Measurements from ENCODE around the gene AGBL1.

The AGBL1 gene

DNA sequence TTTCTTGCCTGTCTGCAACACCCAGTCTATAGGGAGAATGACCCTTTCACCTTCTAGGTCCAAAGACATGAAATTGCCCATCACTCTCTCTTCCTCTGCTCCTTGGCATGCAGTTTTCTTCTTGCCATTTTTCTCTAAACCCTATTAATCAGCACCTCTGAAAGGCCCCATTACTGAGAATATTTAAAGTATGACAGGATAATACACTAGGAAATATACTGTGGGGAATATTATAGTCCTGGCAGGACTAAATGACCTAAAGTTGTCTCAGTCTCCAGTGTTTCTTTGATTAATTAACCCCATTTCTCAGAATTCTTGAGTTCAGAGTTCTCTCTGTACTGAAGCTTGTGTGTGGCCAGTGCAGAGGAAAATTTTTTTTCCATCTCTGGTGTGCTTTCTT, 730.7 kb downstream of the AGBL1 start:
- H3K4me2 ChIP-seq, result no peak overlapping the region
- no peaks in the 10 kb centered on the region for H4K20me1 ChIP-seq (ENCODE audit: insufficient read depth)
- H3K36me3 ChIP-seq (ENCODE audit: insufficient read depth), result no peaks in the 10 kb centered on the region
- H3K4me1 ChIP-seq (ENCODE audit: low read depth, poor library complexity, severe bottlenecking), result no peaks in the 10 kb centered on the region
- H3K79me2 ChIP-seq (ENCODE audit: insufficient read depth, low read depth), result no peaks in the 10 kb centered on the region
- no peak overlapping the region for H3K9ac ChIP-seq
- H3K27ac ChIP-seq, result no peak overlapping the region
- H3K27me3 ChIP-seq (ENCODE audit: insufficient read depth, low read depth), result no peaks in the 10 kb centered on the region
- no peak overlapping the region for H2AFZ ChIP-seq (ENCODE audit: low read depth)
- TF ChIP-seq, protein P1, sequence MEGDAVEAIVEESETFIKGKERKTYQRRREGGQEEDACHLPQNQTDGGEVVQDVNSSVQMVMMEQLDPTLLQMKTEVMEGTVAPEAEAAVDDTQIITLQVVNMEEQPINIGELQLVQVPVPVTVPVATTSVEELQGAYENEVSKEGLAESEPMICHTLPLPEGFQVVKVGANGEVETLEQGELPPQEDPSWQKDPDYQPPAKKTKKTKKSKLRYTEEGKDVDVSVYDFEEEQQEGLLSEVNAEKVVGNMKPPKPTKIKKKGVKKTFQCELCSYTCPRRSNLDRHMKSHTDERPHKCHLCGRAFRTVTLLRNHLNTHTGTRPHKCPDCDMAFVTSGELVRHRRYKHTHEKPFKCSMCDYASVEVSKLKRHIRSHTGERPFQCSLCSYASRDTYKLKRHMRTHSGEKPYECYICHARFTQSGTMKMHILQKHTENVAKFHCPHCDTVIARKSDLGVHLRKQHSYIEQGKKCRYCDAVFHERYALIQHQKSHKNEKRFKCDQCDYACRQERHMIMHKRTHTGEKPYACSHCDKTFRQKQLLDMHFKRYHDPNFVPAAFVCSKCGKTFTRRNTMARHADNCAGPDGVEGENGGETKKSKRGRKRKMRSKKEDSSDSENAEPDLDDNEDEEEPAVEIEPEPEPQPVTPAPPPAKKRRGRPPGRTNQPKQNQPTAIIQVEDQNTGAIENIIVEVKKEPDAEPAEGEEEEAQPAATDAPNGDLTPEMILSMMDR (conservative IDR thresholded peaks at IDR 0.05; ENCODE audit: low read depth, low read length), result no peak
- H3K4me3 ChIP-seq (IDR thresholded peaks at IDR 0.05; ENCODE audit: insufficient read depth, low read depth, low read length), result no peak overlapping the region

DNA sequence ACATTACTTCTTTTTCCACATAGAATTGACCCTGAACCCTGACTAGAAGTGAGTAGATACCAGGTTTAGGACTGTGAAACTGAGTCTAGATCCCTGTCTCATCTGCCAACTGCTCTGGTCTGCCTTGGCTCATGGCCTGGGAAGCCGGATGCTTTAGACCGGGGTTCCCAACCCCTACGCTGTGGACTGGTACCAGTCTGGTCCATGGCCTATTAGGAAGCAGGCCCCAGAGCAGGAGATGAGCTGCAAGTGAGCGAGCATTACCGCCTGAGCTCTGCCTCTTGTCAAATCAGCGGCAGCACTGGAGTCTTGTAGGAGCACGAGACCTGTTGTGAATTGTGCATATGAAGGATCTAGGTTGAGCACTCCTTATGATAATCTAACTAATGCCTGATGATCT, 734.2 kb downstream of the AGBL1 start:
- H3K79me2 ChIP-seq (ENCODE audit: insufficient read depth, low read depth), result no peaks in the 10 kb centered on the region
- TF ChIP-seq, protein P1 (conservative IDR thresholded peaks at IDR 0.05; ENCODE audit: low read depth, low read length), result no peak
- no peak overlapping the region for H3K4me3 ChIP-seq (IDR thresholded peaks at IDR 0.05; ENCODE audit: insufficient read depth, low read depth, low read length)
- no peak overlapping the region for H3K9ac ChIP-seq
- H3K27me3 ChIP-seq (ENCODE audit: insufficient read depth, low read depth), result no peaks in the 10 kb centered on the region
- H4K20me1 ChIP-seq (ENCODE audit: insufficient read depth), result no peaks in the 10 kb centered on the region
- H3K4me1 ChIP-seq (ENCODE audit: low read depth, poor library complexity, severe bottlenecking), result no peaks in the 10 kb centered on the region
- no peak overlapping the region for H3K27ac ChIP-seq
- H2AFZ ChIP-seq (ENCODE audit: low read depth), result no peak overlapping the region
- no peaks in the 10 kb centered on the region for H3K36me3 ChIP-seq (ENCODE audit: insufficient read depth)
- no peak overlapping the region for H3K4me2 ChIP-seq

DNA sequence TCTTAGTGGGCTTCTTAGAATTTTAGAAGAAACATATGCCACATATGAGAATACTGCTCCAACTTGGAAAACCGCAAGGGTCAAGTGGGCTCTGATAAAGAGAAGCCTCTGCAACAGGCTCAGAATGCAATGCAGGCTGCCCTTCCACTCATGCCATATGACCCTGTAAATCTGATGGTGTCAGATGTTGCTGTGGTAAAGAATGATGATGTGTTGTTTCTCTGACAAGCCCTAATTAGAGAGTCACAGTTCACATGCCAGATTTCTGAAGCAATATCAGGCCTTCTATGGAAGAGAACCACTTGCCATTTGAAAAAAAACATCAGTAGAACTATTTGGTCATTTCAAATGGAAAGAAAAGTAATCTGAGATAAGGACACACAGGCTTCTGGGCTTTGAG, 749.6 kb downstream of the AGBL1 start:
- H3K4me1 ChIP-seq (ENCODE audit: low read depth, poor library complexity, severe bottlenecking), result no peaks in the 10 kb centered on the region
- H3K4me2 ChIP-seq, result no peak overlapping the region
- H2AFZ ChIP-seq (ENCODE audit: low read depth), result no peak overlapping the region
- H3K36me3 ChIP-seq (ENCODE audit: insufficient read depth), result no peaks in the 10 kb centered on the region
- TF ChIP-seq, protein P1 (conservative IDR thresholded peaks at IDR 0.05; ENCODE audit: low read depth, low read length), result no peak
- no peaks in the 10 kb centered on the region for H3K27me3 ChIP-seq (ENCODE audit: insufficient read depth, low read depth)
- no peaks in the 10 kb centered on the region for H4K20me1 ChIP-seq (ENCODE audit: insufficient read depth)
- H3K9ac ChIP-seq, result no peak overlapping the region
- H3K4me3 ChIP-seq (IDR thresholded peaks at IDR 0.05; ENCODE audit: insufficient read depth, low read depth, low read length), result no peak overlapping the region
- no peak overlapping the region for H3K27ac ChIP-seq
- no peaks in the 10 kb centered on the region for H3K79me2 ChIP-seq (ENCODE audit: insufficient read depth, low read depth)

DNA sequence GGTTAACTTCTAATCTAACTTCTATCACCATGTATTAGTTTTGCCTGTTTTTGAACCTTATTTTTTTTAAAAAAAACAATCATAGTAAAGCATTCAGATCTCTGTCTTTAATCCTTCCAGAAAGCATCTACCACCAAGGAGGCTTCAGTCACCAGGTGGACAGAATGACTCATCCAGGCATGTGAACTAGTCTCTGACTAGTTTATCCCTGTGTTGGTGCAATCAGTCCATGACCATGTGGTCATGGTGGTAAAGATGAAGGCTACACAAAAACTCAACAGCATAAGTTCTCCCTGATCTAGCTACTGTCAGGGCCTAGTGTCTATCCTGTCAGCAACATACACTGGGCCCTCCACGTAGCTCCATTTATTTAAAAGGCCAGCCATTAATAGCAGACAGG, 750.6 kb downstream of the AGBL1 start:
- Histone ChIP-seq H3K9ac (no peak overlapping the region), H2AFZ (ENCODE audit: low read depth) (no peak overlapping the region), H3K4me3 (IDR thresholded peaks at IDR 0.05; ENCODE audit: insufficient read depth, low read depth, low read length) (no peak overlapping the region), H3K36me3 (ENCODE audit: insufficient read depth) (no peaks in the 10 kb centered on the region), H3K27ac (no peak overlapping the region), H3K4me1 (ENCODE audit: low read depth, poor library complexity, severe bottlenecking) (no peaks in the 10 kb centered on the region), H4K20me1 (ENCODE audit: insufficient read depth) (no peaks in the 10 kb centered on the region), H3K4me2 (no peak overlapping the region), H3K27me3 (ENCODE audit: insufficient read depth, low read depth) (no peaks in the 10 kb centered on the region), H3K79me2 (ENCODE audit: insufficient read depth, low read depth) (no peaks in the 10 kb centered on the region)
- TF ChIP-seq, protein P1 (conservative IDR thresholded peaks at IDR 0.05; ENCODE audit: low read depth, low read length), result no peak

DNA sequence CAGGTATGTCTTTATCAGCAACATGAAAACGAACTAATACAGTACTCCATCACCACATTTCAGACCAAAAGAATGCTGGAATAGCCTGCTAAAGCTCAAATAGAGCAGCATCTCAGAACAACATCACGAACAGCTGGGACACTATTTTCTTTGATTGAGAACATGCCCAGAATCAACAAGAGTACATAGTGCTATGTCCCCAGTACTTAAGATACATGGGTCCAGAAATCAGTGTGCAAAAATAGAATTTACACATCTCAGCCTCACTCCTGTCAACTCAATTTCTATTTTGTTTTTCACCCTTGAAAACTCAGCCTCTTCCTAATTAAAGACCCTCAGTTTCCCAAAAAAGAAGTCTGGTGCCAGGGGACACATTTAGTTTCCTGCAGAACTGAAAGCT, 753.9 kb downstream of the AGBL1 start:
- Histone ChIP-seq H2AFZ (ENCODE audit: low read depth) (no peak overlapping the region), H3K4me2 (no peak overlapping the region), H3K79me2 (ENCODE audit: insufficient read depth, low read depth) (no peaks in the 10 kb centered on the region), H3K36me3 (ENCODE audit: insufficient read depth) (no peaks in the 10 kb centered on the region), H3K4me3 (IDR thresholded peaks at IDR 0.05; ENCODE audit: insufficient read depth, low read depth, low read length) (no peak overlapping the region), H3K27me3 (ENCODE audit: insufficient read depth, low read depth) (no peaks in the 10 kb centered on the region), H3K9ac (no peak overlapping the region), H3K27ac (no peak overlapping the region), H3K4me1 (ENCODE audit: low read depth, poor library complexity, severe bottlenecking) (no peaks in the 10 kb centered on the region), H4K20me1 (ENCODE audit: insufficient read depth) (no peaks in the 10 kb centered on the region)
- TF ChIP-seq, protein P1 (conservative IDR thresholded peaks at IDR 0.05; ENCODE audit: low read depth, low read length), result no peak
